GM19328 (cell line): ENCODE measurements around the gene BCAS1.
"Not testable (repeated sequence)": the region's sequence is repeated elsewhere in the genome, so short reads cannot be mapped to it uniquely, and the experiment has no call there.

Experiments used
- ATAC-seq: cut with Tn5 transposase; IDR thresholded peaks from one replicate; pipeline ENCODE4 v1.9.1; 2021; ENCODE audit warnings: mild to moderate bottlenecking, moderate library complexity; ENCODE audit not compliant: unreplicated experiment

BCAS1 gene

DNA sequence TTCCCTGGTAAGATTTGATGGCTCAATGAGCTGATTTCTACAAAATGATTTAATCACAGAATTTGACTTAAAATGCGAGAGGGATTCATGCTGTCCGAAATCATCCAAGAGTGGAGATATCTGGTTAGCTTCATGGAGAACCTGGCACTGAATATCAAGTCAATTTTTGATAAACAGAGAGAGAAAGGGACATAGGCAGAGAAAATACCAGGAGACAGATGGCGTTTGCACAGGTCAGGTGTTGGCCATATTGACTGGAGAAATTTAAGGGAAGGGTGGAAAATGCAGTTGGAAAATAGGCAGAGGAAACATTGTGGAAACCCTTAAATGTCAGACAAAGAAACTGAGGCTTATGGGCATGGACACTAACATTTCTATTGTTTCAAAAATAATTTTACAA lies 47.0 kb downstream of the BCAS1 start:
- no peak for ATAC-seq

DNA sequence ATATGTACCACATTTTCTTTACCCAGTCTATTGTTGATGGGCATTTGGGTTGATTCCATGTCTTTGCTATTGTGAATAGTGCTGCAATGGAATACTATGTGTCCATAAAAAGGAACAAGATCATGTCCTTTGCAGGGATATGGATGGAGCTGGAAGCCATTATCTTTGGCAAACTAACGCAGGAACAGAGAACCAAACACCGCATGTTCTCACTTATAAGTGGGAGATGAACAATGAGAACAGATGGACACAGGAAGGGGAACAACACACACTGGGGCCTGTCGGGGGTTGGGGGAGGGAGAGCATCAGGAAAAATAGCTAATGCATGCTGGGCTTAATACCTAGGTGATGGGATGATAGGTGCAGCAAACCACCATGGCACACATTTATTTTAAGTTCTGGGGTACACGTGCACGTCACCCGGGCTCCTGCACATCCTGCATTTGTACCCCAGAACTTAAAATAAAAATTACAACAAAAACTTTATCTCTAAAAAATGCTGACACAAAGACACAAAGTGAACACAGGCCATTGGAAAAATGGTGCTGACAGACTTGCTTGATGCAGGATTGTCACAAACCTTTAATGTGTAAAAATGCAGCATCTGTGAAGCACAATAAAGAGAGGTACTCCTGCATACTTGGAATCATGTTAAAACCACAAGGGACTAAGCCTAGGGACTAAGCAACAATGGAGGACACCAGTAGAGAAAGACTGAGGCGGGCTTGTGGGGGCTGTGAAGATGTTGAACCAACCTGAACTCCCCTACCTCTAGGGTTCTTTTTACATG lies 48.8 kb downstream of the BCAS1 start:
- no peak for ATAC-seq

DNA sequence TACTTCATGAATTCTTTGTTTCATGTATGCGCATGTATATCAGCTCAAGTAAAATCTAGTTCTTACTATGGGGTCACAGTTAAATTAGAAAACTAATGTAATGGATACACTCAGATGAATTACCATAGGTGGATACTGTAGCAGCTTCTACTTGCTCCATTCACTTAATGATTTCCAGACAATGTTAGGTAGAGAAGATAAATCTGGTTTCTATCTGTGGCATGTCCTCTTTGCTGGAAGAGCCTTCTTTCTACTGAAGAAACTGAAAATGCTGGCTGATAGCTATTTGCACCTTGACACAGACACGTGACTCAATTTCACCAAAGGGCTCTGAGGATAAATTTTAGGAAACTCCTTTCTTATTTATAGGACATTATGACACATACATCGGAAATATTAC lies 49.5 kb downstream of the BCAS1 start:
- ATAC-seq: no peak

DNA sequence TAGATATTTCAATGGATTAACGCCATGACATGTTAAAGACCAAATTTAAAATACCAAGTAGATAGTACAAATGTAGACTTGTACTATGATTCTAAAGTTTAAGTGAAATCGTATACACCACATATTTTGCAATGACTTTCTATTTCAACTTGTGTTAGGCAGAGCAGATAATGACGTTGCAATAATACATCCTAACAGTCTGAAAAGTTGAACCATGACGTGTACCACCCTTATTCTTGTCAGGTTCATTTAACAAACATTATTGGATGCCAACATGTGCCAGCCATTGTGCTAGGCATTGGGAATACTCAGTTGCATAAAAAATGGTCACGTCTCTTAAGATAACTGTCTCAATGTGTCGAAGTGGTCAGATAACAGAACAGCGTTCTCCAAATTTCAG lies 50.0 kb downstream of the BCAS1 start:
- no peak for ATAC-seq

DNA sequence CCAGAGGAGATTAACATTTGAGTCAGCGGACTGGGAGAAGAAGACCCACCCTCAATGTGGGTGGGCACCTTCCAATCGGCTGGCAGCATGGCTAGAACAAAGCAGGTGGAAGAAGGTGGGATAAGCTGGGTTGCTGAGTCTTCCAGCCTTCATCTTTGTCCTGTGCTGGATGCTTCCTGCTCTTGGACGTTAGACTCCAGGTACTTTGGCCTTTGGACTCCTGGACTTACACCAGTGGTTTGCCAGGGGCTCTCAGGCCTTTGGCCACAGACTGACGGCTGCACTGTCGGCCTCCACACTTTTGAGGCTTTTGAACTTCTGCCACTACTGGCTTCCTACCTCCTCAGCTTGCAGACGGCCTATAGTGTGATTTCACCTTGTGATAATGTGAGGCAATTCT lies 50.8 kb downstream of the BCAS1 start:
- no peak for ATAC-seq

DNA sequence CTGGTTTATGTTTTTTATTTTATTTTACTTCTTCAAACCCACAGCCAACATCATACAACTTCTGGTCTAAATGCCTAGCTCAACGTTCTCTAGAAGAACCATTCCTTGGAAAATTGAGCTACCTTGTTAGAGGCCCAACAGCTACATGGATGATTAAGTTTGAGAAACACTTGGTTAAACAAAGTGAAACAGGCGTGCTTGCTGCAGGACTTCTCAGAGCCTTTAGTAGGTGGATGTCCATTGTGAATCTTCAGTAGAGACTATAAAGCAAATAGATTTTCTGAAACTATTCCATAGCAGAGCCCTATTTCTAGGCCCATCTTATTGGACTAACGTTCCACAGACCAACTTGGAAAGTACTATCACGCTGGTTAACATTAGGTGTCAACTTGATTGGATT lies 51.3 kb downstream of the BCAS1 start:
- ATAC-seq: no peak

DNA sequence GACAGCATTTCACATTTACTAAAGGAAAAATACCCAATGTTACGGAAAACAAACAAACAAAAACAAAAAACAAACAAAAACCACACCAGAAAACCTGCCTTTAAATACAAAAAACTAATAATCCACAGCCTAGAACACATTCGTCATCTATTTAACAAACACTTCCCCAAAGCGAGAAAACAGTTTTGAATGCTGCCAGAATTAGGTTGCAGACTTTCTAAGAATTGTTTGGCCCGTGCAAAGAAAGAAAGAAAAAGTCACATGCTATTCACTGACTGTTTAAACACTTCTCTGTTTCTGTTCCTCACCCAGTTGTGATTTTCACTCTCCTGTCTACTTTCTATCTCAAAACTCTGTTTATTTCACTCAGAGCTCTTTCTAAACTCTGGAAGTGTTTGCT lies 52.5 kb downstream of the BCAS1 start:
- peak; percentile 70 for ATAC-seq

DNA sequence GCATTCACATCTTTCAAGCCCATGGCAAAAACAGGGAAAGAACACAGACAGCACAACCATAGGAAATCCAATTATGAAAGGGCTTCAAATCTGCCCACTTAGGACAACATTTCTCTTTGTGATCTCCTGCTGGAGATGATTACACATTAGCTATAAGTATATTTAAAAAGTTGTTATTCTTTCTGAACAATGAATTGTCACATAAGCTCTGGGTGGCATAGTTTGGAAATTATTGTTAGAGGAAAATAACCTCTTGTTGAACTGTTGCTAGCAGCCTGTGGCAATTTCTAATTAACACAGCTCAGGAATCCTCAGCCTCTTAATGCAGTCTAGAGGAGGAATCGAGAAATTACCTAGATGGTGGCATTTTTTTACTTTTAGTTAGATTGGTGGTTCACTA lies 54.9 kb downstream of the BCAS1 start:
- ATAC-seq: no peak

DNA sequence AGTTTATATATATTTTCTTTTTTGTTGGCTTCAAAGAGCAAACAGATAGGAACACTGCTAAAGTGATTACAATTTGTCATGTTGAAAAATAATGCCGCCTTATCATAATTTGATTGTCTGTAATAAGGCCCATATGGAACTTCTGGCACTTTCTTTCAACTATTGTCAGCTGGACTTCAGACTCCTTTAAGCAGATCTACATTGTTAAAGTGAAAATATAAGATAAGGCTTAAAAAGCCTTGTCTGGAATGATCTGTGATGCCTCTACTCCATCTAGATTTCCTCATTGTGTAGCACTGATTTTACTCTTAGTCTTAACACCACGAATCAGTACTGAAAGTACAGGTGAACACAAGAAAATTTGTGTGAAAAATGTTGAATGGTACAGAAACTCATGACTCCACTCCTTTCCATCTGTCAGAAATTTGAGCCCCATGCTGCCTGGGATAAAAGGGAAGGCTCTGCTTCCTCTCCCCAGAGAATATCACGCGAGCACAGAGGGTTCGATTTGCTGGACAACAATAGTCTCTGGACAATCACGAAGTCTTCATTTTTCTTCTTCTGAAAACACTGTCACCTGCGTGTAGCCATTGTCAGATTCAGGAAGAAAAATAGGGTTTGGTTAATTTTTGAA lies 56.0 kb downstream of the BCAS1 start:
- no peak for ATAC-seq

DNA sequence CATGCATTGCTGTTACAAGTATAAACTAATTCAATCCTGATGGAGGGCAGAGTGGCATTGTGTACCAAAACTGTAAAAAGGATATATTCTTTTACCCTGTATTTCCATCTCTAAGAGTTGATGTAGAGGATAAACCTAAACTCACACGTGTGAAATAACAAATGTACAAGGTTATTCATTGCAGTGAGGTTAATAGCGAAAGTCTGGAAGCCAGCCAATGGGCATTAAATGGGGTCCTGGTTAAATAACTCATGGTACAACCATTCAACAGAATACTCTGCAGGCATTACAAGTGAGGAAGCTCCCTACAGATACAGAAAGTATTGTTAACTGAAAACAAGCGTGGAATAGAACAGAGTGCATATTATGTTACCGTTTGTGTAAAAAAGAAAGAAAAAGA lies 56.9 kb downstream of the BCAS1 start:
- ATAC-seq: no peak

DNA sequence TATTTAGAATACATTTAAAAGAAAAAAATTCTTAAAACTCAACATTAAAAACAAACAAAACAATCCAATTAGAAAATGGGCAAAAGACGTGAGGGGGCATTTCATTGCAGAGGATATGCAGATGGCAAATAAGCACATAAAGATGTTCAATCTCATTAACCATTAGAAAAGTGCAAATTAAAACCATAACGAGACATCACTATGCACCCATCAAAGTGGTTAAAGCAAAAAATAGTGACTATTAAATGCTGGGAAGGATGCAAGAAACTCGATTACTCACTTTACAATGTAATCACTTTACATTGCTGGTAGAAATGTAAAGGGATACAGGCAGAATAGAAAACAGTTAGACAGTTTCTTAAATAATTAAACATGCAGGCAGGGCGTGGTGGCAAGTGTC lies 59.0 kb downstream of the BCAS1 start:
- ATAC-seq: no peak

DNA sequence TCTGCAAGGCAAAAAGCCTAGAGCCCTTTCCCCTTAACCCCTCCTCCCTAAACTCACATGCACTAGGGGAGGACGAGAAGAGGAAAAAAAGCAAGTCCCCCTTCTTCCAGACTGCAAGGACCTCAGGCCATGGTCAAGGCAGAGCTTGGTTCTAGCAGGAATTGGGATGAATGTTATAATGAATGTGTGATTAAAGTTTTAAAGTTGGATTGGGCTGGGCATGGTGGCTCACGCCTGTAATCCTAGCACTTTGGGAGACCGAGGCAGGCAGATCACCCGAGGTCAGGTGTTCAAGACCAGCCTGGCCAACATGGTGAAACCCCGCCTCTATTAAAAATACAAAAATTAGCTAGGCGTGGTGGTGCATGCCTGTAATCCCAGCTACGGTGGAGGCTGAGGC lies 64.2 kb downstream of the BCAS1 start:
- ATAC-seq: not testable (repeated sequence)

DNA sequence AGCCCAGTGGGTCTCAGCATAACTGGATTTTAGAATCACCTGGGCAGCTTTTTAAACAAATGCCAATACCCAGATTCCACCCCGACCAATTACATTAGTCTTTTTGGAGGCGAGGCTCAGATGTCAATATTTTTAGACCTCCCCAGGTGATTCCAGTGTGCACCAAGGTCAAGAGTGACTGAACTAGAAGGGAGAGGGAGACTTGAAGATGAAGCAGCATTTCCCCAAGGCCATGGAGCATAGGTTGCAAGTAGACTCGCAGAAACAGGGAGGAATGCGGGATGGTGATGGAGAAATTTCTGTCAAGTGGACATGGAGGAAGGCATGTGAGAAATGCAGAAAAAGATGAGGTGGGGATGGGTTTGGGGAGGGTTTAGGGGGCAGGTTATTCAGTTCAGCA lies 64.9 kb downstream of the BCAS1 start:
- ATAC-seq: no peak

DNA sequence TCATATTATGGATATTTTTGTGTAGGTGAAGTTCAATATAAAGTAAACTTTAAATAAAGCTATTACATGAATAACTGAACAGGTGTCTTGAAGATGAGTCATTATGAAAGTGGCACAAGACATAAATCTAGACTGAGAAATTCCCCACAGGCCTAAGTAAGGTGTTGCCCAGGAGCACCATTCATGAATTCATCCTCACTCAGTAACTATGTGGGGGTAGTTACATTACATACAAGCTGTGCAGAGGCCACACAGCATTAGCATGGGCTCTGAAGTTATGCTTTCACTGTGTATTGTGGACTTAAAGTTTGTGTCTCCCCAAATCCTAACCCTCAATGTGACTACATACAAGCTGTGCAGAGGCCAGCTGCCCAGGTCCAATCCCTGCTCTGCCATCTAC lies 65.9 kb downstream of the BCAS1 start:
- peak; percentile 94 for ATAC-seq

DNA sequence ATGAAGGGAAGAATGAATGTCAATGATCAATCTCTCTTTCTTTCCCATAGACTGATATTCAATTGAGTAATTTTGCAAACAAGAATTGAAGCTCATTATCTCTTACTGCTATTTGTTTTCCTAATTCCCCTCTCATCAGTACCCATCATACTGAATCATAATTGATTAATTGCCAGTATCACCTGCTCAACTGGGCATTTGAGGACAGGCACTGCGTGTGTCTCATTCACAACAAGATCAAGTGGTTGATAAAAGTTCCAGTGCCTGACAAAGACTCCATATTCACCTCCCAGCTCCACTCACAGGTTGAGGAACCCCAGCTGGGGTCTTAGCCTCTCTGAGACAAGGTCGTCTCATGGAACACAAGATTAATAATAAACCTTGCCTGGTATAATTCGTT lies 67.7 kb downstream of the BCAS1 start:
- no peak for ATAC-seq

DNA sequence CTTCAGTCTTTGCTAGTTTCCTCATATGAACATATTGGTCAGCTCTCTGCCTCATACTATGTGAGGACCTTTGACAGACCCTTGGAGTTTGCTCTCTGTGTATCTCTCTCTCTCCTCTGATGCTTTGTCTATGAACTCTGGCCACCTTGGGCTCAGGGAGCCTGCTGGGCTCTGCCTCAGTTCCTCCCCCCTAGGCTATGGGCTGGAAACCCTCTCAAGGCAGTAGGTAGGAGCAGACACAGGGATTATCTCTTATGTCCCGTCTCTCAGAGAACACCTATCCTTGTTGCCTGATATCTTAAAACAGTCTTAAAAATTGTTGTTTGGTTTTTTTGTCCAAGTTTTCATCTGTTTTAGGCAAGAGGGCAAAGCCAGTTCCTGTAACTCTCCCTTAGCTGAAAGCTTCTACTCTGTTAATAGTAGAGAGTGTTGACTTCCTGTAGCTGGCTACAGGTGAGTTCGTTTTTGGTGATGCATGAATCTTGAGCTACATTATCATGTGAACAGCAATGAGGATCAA lies 68.3 kb downstream of the BCAS1 start:
- no peak for ATAC-seq

DNA sequence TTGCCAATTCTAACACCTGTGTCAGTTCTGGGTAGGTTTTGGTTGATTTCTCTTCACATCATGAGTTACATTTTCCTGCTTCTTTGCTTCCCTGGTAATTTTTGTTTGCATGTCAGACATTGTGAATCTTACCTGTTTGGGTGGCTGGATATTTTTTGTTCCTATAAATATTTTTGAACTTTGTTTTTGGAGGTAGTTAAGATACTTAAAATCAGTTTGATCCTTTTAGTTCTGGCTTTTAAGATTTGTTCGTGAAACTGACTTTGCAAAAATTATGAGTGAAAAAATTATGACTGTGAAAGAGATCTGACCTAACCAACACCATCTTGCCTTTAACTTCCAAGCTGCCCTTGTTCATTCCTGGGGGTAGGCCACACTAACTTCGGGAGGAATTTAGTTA lies 69.5 kb downstream of the BCAS1 start:
- no peak for ATAC-seq

DNA sequence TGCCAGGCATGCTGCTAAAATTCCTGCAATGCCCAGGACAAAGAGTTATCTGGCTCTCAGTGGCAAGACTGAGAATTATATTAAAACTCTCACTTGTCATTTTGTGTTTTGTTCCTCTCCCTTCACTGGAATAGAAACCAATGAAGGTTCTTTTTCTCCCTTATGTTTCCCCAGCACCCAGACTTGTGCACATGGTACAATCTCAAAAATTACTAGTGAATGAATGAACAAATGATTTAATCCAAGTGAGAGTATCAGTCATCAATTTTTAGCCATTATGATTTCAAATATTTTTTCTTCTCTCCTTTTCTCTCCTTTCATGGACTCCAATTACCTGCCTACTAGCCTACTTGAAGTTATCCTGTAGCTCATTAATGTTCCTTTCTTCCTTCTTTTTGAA lies 70.1 kb downstream of the BCAS1 start:
- ATAC-seq: no peak

DNA sequence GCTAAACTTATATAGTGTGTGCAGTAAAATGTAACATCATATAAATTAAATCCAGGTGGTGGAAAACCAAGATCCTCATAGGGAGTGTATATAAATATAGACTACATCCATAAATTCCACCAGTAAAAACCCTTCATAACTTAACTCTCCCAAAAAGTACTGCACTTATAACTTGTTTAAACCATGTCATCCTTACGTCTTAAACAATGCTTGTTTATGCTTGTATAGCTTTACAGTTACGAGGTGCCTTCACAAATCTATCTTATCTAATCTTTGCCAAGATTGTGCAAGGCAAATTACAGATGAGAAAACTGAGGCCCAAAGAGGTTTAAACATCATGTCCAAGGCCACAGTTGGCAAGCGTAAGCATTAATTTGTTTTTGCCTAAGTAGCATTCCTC lies 71.3 kb downstream of the BCAS1 start:
- no peak for ATAC-seq

DNA sequence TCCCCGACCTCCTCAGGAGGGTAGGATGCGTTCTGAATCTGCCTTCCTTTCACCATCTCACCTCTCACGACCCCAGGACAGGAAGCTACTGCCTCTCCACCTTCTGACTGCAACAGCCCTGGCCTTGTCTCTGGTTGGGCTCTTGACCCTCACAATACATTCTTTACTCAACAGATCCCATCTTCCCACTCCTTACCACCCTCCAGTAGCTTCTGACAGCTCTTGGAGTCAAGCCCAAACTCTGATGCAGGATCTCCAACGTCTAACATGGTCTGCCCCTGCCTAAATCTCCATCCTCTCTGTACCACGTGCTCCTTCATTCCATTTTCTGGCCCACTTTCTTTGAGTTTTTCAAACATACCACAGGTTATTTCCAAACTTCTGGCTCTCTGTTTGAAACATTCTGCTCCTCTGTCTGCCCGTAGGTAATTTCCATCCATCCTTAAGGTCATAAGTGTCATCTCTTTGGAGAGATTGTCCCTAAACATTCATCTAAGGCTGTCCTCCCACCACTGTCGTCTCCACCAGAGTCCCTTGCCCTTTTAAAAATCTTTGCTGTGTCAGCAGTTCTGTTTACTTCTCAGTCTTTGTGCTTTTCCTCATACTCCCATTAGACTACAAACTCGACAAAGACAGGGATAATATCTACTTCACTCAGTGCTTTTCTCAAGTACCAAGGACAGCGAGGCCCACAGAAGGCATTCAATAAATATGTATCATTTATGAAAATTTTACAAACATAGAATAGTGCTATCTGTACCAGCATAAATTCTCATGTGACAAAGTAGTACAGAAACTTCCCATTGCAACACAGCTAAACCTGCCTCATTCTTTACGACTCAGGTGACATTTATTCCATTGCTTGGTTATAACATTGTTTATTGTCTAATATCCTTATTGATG lies 73.6 kb downstream of the BCAS1 start:
- no peak for ATAC-seq

DNA sequence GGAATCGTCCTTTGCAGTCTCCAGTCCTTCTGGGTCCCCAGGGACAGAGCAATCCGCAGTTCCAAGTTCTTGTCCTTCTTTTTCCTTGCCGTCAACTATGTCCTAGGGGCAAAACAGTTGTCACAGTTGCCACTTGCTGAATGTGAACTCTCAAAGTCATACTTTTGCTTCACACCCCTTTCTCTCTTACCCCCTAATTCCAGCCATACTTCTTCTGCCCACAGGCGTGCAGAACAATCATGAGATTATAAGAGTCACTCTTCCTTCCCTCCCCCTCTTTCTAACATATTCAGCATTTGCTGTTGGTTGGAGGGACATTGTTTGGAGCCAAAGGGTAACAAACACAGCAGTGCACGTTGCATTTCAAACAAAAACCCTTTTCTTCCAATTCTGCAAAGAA lies 74.4 kb downstream of the BCAS1 start:
- no peak for ATAC-seq

DNA sequence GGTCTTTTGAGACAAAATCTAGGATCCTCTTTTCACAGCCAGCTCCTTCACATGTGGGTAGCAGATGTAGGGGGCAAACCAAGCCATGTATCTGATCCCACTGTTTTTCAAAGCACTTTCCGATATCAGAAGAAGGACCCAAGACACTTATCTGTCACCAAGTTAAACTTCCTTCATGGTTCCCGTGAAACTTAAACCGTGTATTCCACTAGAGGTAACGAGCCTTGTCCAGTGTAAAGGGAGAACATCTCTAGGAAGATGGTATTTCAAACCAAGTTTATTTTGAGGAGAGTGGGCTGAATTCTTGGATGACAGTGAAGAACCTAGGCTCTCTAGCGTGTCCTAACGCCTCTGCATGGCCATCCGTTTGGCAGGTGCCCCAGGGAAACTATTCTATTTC lies 76.3 kb downstream of the BCAS1 start:
- no peak for ATAC-seq
